ENCODE data around the gene DIMT1.

The DIMT1 gene

GRCh38 chr5:62403411-62404250, at the start of gene DIMT1:
DIMT1 (minus strand) TSS chr5:62403905; CDS start chr5:62403772, 133 bp downstream.
- DNase-seq (ENCODE audit: low spot score), result peak; percentile 94

- no peak for DNase-seq (ENCODE audit: low spot score)
These were observed 46.6 kb upstream of the DIMT1 start for GRCh38 chr5:62450259-62450658.

- no peak for DNase-seq (ENCODE audit: low spot score)
These were observed 44.8 kb upstream of the DIMT1 start for GRCh38 chr5:62448528-62448927.

- no peak for DNase-seq (ENCODE audit: low spot score)
These were observed 28.9 kb upstream of the DIMT1 start for GRCh38 chr5:62432621-62433064.

GRCh38 chr5:62431735-62432620, 28.3 kb upstream of the DIMT1 start:
- no peak for DNase-seq (ENCODE audit: low spot score)

- DNase-seq (ENCODE audit: low spot score), result no peak
These were observed 21.1 kb upstream of the DIMT1 start for GRCh38 chr5:62424763-62425162.

- no peak for DNase-seq (ENCODE audit: low spot score)
These were observed 17.7 kb upstream of the DIMT1 start for GRCh38 chr5:62421414-62421813.

GRCh38 chr5:62419609-62420008, 15.9 kb upstream of the DIMT1 start:
- no peak for DNase-seq (ENCODE audit: low spot score)

GRCh38 chr5:62418462-62419076, 14.9 kb upstream of the DIMT1 start:
- no peak for DNase-seq (ENCODE audit: low spot score)

GRCh38 chr5:62413711-62414110, 10.0 kb upstream of the DIMT1 start:
- DNase-seq (ENCODE audit: low spot score), result no peak

- peak; percentile 96 for DNase-seq (ENCODE audit: low spot score)
These were observed 9.0 kb upstream of the DIMT1 start, which contains the start of gene IPO11 for GRCh38 chr5:62412549-62413329. IPO11 (plus strand) TSS chr5:62412763; CDS start chr5:62437280, 24,517 bp downstream.

- no peak for DNase-seq (ENCODE audit: low spot score)
These were observed 8.3 kb downstream of the DIMT1 start for GRCh38 chr5:62395210-62395950.

GRCh38 chr5:62386824-62387223, 16.9 kb downstream of the DIMT1 start:
- DNase-seq (ENCODE audit: low spot score), result no peak

GRCh38 chr5:62385816-62386400, 17.8 kb downstream of the DIMT1 start:
- no peak for DNase-seq (ENCODE audit: low spot score)

- peak; percentile 5 for DNase-seq (ENCODE audit: low spot score)
These were observed 18.6 kb downstream of the DIMT1 start for GRCh38 chr5:62385131-62385530.

- DNase-seq (ENCODE audit: low spot score), result no peak
These were observed 27.6 kb downstream of the DIMT1 start for GRCh38 chr5:62376064-62376463.

GRCh38 chr5:62375627-62376026, 28.1 kb downstream of the DIMT1 start:
- DNase-seq (ENCODE audit: low spot score), result no peak

- no peak for DNase-seq (ENCODE audit: low spot score)
These were observed 29.6 kb downstream of the DIMT1 start for GRCh38 chr5:62374090-62374489.

GRCh38 chr5:62373382-62373781, 30.3 kb downstream of the DIMT1 start:
- DNase-seq (ENCODE audit: low spot score), result no peak

GRCh38 chr5:62372600-62372999, 31.1 kb downstream of the DIMT1 start:
- no peak for DNase-seq (ENCODE audit: low spot score)

Data from iPS-NIHi11 (cell line).